Neutrophil (primary cell): ENCODE results near the gene TPRX1.

Experiments
- H3K27ac ChIP-seq: fragments of 200-600 bp; sonication (generic); 2 replicates; pipeline ENCODE4 v1.5.1; 2016; ENCODE audit warnings: mild to moderate bottlenecking, moderate library complexity
- H3K27me3 ChIP-seq: fragments of 200-600 bp; sonication (generic); 2 replicates; pipeline ENCODE4 v1.6.0; 2016; ENCODE audit warnings: mild to moderate bottlenecking
- H3K36me3 ChIP-seq: fragments of 200-600 bp; sonication (generic); 2 replicates; pipeline ENCODE4 v1.5.1; 2017
- H3K4me1 ChIP-seq, 2 experiments: fragments of 200-600 bp in 1 of 2; sonication (generic) in 1 of 2; 1 replicate in 1 of 2; 2 replicates in 1 of 2; pipeline versions ENCODE4 v1.5.1 to v1.6.1; 2013 to 2016; ENCODE audit warnings: low read depth in 1 of 2, low read length in 1 of 2, mild to moderate bottlenecking in 1 of 2, moderate library complexity in 1 of 2; ENCODE audit not compliant: control insufficient read depth in 1 of 2, insufficient read depth in 1 of 2
- H3K4me3 ChIP-seq, 2 experiments: fragments of 200-600 bp in 1 of 2; sonication (generic) in 1 of 2; 1 replicate in 1 of 2; 2 replicates in 1 of 2; pipeline ENCODE4 v1.5.1; 2013 to 2016; ENCODE audit warnings: low read depth in 1 of 2, low read length in 1 of 2, mild to moderate bottlenecking in 1 of 2, moderate library complexity in 1 of 2
- H3K9me3 ChIP-seq: fragments of 200-600 bp; sonication (generic); 2 replicates; pipeline ENCODE4 v1.5.1; 2016
- CTCF ChIP-seq: fragments of 200-600 bp; sonication (generic); IDR thresholded peaks from 2 replicates; pipeline ENCODE4 v1.5.1; 2016; ENCODE audit warnings: antibody characterized with exemption

Gene TPRX1

GRCh38 chr19:47756953-47757608 lies 47.3 kb downstream of the TPRX1 start:
- TF ChIP-seq CTCF = no peak
- no peaks in the 10 kb centered on the region for H3K4me1 ChIP-seq
- peaks cover 67% of the 10 kb centered on the region for H3K36me3 ChIP-seq
- no peak overlapping the region for H3K4me3 ChIP-seq
- H3K9me3 ChIP-seq = no peaks in the 10 kb centered on the region
- no peak overlapping the region for H3K27ac ChIP-seq
- no peaks in the 10 kb centered on the region for H3K27me3 ChIP-seq

- no peak overlapping the region for H3K4me3 ChIP-seq
- no peaks in the 10 kb centered on the region for H3K9me3 ChIP-seq
- peaks cover 72% of the 10 kb centered on the region for H3K36me3 ChIP-seq
- no peaks in the 10 kb centered on the region for H3K4me1 ChIP-seq
- no peak for TF ChIP-seq CTCF
- no peaks in the 10 kb centered on the region for H3K27me3 ChIP-seq
- no peak overlapping the region for H3K27ac ChIP-seq
Observed at GRCh38 chr19:47756627-47756929, 47.8 kb downstream of the TPRX1 start.

GRCh38 chr19:47755762-47756626 lies 48.4 kb downstream of the TPRX1 start:
- no peaks in the 10 kb centered on the region for H3K9me3 ChIP-seq
- H3K27ac ChIP-seq = no peak overlapping the region
- TF ChIP-seq CTCF = no peak
- no peaks in the 10 kb centered on the region for H3K27me3 ChIP-seq
- H3K4me1 ChIP-seq = no peaks in the 10 kb centered on the region
- H3K4me3 ChIP-seq = no peak overlapping the region
- H3K36me3 ChIP-seq = peaks cover 78% of the 10 kb centered on the region

- H3K9me3 ChIP-seq = no peaks in the 10 kb centered on the region
- no peak for TF ChIP-seq CTCF
Observed at GRCh38 chr19:47755065-47755761, 49.1 kb downstream of the TPRX1 start.

GRCh38 chr19:47754206-47755064 lies 49.9 kb downstream of the TPRX1 start:
- no peaks in the 10 kb centered on the region for H3K4me1 ChIP-seq
- no peak overlapping the region for H3K27ac ChIP-seq
- TF ChIP-seq CTCF = no peak
- peaks cover 93% of the 10 kb centered on the region for H3K36me3 ChIP-seq
- H3K4me3 ChIP-seq = no peak overlapping the region
- H3K27me3 ChIP-seq = no peaks in the 10 kb centered on the region
- no peaks in the 10 kb centered on the region for H3K9me3 ChIP-seq

More at GRCh38 chr19:47755065-47755761, 49.1 kb downstream of the TPRX1 start:
- Histone ChIP-seq H3K36me3 (peaks cover 86% of the 10 kb centered on the region), H3K4me1 (no peaks in the 10 kb centered on the region), H3K4me3 (no peak overlapping the region), H3K27ac (no peak overlapping the region), H3K27me3 (no peaks in the 10 kb centered on the region)
